Kidney epithelial cell (primary cell): ENCODE results near the gene GRIK4. TPM values are rescaled to one million over a fixed set of nuclear protein-coding genes. Genes with fewer than 3 reads are reported as not detected.

ENCODE experiments used
- DNase-seq: peaks from one replicate; pipeline ENCODE4 v3.0.0-alpha.2; 2010; ENCODE audit warnings: low read depth
- H3K27me3 ChIP-seq: 2 replicates; pipeline ENCODE4 v1.6.0; 2011; ENCODE audit warnings: low read length; ENCODE audit not compliant: control insufficient read depth, insufficient read depth
- H3K36me3 ChIP-seq: 2 replicates; pipeline ENCODE4 v1.5.1; 2011; ENCODE audit warnings: low read length; ENCODE audit not compliant: control insufficient read depth, insufficient read depth
- H3K4me3 ChIP-seq: 2 replicates; pipeline ENCODE4 v1.5.1; 2011; ENCODE audit warnings: low read depth, mild to moderate bottlenecking, control low read depth, low read length
- total RNA-seq: library from RNA; depleted of rRNA; stranded (reverse); fragments of >200 nt; gene quantifications from 2 replicates; pipeline ENCODE4 v1.2.3, GENCODE V29; 2015
- TF ChIP-seq, protein P1 (sequence below): IDR thresholded peaks from 2 replicates; pipeline ENCODE4 v1.5.1; 2011; ENCODE audit warnings: mild to moderate bottlenecking, moderate library complexity, low read length, control low read depth, inconsistent platforms; ENCODE audit not compliant: insufficient read depth, poor library complexity, severe bottlenecking

The GRIK4 gene
- total RNA-seq, 1 donor from 2014 or later, result 0.17 TPM

- Histone ChIP-seq H3K27me3 (peaks cover 5% of the 10 kb centered on the region), H3K4me3 (no peak overlapping the region), H3K36me3 (no peaks in the 10 kb centered on the region)
- TF ChIP-seq, protein P1, sequence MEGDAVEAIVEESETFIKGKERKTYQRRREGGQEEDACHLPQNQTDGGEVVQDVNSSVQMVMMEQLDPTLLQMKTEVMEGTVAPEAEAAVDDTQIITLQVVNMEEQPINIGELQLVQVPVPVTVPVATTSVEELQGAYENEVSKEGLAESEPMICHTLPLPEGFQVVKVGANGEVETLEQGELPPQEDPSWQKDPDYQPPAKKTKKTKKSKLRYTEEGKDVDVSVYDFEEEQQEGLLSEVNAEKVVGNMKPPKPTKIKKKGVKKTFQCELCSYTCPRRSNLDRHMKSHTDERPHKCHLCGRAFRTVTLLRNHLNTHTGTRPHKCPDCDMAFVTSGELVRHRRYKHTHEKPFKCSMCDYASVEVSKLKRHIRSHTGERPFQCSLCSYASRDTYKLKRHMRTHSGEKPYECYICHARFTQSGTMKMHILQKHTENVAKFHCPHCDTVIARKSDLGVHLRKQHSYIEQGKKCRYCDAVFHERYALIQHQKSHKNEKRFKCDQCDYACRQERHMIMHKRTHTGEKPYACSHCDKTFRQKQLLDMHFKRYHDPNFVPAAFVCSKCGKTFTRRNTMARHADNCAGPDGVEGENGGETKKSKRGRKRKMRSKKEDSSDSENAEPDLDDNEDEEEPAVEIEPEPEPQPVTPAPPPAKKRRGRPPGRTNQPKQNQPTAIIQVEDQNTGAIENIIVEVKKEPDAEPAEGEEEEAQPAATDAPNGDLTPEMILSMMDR, result no peak
- no peak for DNase-seq
Observed at GRCh38 chr11:120597250-120598215, 86.0 kb downstream of the GRIK4 start.

GRCh38 chr11:120598517-120599257, 87.1 kb downstream of the GRIK4 start:
- no peak overlapping the region for H3K4me3 ChIP-seq
- no peak for DNase-seq
- H3K27me3 ChIP-seq, result no peaks in the 10 kb centered on the region
- H3K36me3 ChIP-seq, result no peaks in the 10 kb centered on the region
- TF ChIP-seq, protein P1, result no peak

GRCh38 chr11:120599816-120600420, 88.4 kb downstream of the GRIK4 start:
- Histone ChIP-seq H3K4me3 (no peak overlapping the region), H3K27me3 (no peaks in the 10 kb centered on the region), H3K36me3 (no peaks in the 10 kb centered on the region)
- TF ChIP-seq, protein P1, result no peak
- DNase-seq, result no peak

DNA sequence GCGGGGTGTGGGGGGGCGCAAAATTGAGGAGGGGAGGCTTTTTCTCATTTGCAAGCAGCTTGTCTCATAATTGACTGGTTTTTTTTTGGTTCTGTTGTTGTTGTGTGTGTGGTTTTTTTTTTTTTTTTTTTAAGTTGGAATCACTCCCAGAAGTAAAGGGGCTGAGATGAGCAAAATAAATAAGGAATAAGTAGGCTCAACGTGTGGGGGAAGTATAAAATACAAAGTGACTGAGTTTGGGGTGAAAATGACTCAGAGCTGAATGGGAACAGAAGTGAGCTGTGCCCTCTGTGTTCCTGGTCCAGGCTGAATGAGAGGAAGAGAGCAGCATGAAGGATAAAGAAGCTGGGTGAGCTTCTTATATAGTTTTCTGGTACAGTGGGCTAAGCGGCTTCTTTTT, 90.0 kb downstream of the GRIK4 start:
- no peaks in the 10 kb centered on the region for H3K36me3 ChIP-seq
- TF ChIP-seq, protein P1, result no peak
- no peaks in the 10 kb centered on the region for H3K27me3 ChIP-seq
- no peak overlapping the region for H3K4me3 ChIP-seq
- DNase-seq, result no peak

DNA sequence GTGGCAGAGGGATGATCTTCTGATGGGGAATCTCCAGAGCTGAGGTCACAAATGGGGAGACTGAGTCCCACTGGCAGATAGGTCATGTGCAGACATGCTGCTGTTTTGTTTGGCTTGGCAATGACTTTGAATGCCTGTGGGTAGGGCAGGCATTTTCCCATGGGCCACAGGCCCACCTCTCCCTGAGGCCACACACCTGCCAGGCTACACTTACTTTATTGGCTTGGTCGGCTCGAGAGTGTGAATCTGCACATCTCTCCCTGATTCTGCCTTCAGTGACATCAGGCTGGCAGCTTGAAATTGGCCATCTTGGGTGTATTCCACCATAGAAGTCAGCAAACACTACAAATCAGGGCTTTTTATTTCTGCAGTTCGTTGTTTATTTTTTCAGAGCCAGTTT, 91.5 kb downstream of the GRIK4 start:
- no peaks in the 10 kb centered on the region for H3K27me3 ChIP-seq

More for the DNA sequence above, 91.5 kb downstream of the GRIK4 start:
- Histone ChIP-seq H3K36me3 (no peaks in the 10 kb centered on the region), H3K4me3 (no peak overlapping the region)
- TF ChIP-seq, protein P1, result no peak
- no peak for DNase-seq
